T-helper 2 cell (primary cell): ENCODE results near the gene SLC4A1AP.
"Not testable (repeated sequence)": the region's sequence is repeated elsewhere in the genome, so short reads cannot be mapped to it uniquely, and the experiment has no call there.

Experiments
- DNase-seq, 5 experiments: peaks; one replicate each; pipeline versions ENCODE4 v3.0.0 to v3.0.0-alpha.2; 2012 to 2022

SLC4A1AP gene

DNA sequence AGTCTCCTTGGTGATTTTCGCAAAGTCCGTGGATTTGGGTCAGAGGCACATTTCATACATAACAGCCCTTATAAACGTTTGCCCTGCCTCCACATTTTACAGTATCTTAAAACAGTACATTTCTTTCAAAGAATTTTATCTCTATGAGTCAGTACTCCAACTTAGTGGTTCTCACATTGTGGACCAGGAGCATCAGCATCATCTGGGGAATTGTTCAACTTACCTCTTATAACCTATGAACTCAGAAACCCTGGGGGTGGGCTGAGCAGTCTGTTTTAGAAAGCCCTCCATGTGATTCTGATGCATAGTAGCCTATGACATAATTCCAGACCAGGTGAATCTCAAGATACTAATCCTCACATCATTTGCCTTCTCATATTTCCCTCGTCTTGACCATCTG is 12.6 kb upstream of the SLC4A1AP start:
- DNase-seq = no peak

DNA sequence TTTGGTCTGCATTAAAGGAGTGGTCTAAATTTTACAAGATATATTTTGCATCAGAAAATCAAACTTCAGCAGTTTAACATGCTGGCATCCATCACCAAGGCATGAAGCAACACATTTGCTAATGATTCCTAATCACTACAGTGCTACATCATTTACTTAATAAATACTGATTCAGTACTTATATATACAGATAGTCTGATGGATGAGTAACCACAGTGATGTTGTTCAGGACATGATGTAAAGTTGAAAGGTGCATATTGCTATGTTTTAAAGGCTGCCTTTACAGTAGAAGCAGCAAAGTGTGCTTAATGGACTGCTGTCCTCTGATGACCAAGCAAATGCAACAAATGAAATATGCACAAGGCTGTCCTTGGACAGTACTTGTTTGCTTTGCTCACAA is 11.3 kb upstream of the SLC4A1AP start:
- DNase-seq = no peak

DNA sequence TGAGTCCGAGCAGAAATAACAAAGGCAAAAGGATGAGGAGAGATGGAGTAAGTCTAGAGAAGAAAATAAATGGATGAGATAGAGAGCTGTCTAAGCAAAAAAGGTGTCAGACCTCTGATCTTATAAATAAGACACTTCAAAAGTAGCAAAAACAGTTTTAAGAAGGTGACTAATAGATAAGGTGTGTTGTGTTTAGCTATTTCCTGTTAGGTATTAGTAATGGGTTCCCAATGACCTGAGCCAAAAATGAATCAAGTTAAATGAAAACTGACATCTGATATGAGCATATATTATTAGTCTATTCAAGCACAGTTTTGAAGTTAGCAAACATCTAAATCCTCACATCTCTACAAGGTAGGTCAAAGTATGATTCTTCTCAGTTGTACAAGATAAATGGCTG is 10.9 kb upstream of the SLC4A1AP start:
- DNase-seq = no peak

DNA sequence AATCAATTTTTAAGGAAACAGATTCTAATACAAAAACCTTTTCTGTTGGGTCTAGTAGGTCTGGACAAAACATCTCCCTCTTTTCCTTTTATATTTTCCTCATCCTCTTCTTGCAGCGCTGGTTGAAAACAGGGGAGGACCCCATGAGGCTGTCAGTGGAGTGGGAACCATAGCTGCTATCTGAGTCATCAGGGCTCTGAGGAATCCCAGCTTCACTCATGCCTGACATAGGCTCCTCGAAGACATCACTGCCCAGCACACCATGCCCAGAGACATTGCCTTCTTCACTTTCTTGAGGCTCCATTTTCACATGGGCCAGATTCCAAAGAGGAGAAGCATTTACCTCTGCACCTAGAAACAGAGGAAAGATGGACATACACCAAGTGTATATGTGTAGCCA is 10.3 kb upstream of the SLC4A1AP start:
- DNase-seq = no peak

DNA sequence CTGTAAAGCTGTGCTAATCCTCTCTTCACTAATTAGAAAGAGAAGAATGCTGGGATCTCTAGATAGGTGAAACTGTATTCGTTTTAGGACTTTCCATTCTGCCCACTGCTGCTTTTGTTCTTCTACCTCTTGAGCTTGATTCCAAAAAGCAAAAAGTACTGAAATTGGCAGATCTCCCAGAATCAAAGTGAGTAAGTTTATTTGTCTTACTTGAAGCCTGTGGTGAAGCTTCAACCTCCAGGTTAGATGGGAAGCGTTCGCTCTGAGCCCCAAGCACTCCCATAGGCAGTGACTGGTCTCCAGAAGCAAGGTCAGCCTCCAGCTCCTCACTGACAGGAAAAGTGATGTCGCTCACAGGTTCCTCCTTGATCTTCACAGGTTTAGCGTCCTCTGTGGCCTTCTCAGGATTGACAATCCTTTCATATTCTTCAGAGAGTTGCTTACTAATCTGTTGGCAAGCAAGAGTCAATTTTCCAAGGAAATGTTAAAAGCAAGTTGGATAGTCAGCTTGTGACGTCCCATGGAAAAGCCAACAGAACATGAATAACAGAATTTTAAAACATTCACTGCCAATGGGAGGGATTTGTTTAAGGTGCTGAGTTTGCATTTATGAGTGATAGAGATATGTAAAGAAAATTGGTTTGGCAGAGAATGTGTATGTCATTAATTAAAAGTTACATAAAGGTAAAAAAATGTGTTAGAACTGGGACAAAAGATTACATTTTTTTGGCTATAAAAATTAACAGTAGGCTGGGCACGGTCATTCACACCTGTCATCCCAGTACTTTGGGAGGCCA is 8.3 kb upstream of the SLC4A1AP start:
- DNase-seq = no peak

DNA sequence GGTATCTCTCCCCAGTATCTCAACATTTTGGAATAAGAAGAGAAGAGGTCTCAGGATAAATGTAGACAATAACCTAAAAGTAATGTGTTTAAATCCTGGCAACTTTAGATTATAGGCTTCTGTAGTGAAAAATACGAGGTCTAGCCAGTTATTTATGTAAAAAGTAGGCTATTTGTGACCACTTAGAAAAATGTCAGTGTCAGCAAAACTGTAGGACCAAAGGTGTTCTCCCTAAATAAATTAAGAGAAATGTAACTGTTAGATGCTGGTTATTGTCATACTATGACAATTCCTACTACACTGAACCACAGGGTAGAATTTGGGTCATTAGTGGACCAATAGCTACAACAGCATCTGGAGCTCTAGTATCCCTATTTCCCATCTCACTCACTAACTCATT is 2.3 kb upstream of the SLC4A1AP start:
- no peak for DNase-seq

DNA sequence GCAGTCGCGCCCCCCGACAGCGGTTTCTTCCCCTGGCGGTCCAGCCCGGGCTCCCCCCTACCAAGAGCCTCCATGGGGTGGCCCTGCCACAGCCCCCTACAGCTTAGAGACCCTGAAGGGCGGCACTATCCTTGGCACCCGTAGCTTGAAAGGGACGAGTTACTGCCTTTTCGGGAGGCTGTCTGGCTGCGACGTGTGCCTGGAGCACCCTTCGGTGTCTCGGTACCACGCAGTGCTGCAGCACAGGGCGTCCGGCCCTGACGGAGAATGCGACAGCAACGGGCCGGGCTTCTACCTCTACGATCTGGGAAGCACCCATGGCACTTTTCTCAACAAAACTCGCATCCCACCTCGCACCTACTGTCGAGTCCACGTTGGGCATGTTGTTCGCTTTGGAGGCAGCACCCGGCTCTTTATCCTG is 475 bp downstream of the SLC4A1AP start:
- DNase-seq = peak in 1 of 5 experiments; percentile 48

DNA sequence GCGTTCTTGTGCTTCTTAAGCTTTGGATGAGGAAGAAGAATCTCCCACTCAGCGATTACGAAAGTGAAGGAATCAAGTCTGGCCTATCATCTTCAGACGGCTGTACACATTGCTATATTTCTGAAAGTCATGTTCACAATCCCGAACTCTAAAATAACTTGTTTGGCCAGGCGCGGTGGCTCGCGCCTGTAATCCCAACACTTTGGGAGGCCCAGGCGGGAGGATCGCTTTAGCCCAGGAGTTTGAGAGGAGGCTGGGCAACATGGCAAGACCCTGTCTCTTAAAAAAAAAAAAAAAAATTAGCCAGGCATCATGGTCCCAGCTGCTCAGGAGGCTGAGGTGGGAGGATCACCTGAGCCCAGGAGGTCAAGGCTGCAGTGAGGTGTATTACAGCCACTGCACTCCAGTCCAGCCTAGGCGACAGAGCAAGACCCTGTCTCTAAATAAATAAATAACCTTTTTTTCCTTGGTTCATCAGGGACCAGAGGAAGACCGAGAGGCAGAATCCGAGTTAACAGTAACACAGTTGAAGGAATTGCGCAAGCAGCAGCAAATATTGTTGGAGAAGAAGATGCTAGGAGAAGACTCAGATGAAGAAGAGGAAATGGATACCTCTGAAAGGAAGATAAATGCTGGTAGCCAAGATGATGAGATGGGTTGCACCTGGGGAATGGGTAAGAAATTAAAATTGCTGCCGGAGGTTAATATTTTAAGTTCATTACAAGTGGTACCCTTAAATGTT is 1.1 kb downstream of the SLC4A1AP start:
- DNase-seq = no peak

DNA sequence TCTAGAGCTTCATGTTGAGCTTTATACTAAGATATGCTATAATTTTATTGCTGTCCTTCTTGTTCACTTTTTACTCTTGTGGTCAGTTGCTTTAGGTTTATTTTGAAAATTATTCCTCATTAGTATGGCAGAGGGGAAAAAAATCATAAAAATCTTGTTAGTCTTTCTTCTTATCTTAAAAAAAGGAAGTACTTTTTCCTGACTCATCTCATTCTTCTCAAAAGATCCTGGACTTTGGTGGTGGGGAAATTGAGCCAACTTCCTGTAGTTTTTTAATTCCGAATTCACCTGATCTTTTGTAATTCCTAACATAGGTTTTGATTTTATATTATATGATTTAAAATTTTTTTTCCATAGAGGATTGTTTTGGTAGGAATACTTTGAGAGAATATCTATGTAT is 3.8 kb downstream of the SLC4A1AP start:
- DNase-seq = no peak

DNA sequence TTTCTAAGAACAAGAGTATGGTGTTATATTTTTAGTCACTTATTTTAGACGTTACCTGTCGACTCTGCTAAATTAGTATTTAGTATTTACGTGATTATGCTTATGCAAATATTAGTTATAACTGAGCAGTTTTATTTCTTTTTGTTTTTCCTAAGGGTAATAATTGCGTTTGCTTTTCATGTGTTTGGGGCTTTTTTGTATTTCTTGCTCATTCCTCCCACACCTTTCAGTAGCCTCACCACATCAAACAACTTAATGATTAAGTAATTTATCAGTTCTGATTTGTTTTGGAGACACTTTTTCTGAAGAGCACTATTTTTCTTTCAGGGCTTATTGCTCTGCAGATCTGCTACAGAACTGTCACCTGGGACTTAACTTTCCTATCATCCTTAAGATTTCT is 7.5 kb downstream of the SLC4A1AP start:
- no peak for DNase-seq

DNA sequence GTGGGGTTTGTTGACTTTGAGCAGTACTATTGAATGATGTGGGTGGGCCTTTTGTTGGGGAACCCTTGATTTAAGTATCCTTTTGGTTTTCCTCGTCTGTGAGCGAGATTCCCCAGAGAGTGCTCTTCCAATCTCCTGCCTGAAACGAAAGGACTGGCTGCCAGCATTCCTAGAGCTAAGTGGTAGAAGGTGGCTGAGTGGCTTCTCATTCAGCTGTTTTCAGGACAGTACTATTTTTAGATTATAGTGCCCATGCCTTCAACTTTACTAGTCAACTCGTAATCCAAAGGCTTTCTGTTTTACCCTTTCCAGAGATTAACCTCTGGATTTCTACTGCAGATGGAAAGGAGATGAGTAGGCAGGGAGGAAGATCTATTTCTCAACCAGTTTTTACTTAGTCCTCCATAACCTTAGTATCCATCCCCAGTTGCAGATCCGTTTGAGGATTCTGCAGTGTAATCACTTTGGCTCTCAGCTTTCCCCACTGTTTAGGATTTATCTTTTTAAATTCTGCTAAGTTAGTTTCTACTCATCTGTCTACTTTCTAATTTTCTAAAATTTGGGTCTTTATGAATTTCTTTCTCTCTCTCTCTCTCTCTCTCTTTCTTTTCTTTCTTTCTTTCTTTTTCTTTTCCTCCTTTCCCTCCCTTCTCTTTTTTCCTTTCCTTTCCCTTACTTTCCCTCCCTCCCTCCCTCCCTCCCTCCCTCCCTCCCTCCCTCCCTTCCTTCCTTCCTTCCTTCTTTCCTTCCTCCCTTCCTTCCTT is 9.2 kb downstream of the SLC4A1AP start:
- no peak for DNase-seq

DNA sequence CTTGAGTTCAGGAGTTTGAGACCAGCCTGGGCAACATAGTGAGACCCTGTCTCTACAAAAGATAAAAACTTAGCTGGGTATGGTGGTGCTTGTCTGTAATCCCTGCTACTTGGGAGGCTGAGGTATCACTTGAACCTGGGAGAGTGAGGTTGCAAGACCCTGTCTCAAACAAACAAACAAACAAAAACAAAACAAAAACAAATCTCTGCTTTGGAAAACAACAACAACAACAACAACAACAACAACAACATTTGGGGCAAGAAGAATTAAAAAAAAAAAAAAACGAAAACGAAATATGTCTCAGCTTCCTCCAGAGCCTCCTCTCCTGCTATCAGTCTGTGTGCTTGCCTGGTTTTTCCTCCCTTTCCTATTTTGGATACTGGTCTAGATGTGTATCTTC is 16.9 kb downstream of the SLC4A1AP start:
- DNase-seq = no peak

DNA sequence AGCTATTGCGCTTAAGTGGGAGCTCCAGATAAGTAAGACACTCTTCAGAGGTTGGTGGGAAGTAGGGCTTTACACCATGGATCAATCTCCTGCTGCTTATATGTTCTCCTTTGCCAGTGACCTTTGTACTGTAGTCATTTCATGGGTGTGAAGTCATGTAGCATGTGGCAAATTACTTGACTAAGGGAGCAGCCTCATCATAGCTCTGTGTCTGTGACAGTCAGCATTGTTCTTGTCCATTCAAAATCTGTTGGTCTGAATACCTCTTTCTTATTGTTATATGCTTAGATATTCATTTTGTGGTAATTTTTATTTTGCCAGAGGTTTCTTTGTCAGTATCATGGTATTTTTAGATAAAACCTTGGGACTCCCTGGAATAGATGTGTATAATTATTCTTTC is 18.2 kb downstream of the SLC4A1AP start:
- no peak for DNase-seq

DNA sequence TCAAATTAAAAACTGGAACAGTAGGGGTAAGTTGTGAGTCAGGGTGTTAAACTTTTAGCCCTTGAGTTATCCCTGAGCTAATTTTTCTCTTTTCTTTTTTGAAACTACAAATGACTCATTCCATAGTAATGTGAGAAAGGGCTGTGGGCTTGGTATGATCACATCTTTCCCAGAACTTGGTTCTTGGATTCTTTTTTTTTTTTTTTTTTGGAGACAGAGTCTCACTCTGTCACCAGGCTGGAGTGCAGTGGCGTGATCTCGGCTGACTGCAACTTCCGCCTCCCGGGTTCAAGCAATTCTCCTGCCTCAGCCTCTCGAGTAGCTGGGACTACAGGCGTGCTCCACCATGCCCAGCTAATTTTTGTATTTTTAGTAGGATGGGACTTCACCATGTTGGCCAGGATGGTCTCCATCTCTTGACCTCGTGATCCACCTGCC is 18.7 kb downstream of the SLC4A1AP start:
- not testable (repeated sequence) for DNase-seq

DNA sequence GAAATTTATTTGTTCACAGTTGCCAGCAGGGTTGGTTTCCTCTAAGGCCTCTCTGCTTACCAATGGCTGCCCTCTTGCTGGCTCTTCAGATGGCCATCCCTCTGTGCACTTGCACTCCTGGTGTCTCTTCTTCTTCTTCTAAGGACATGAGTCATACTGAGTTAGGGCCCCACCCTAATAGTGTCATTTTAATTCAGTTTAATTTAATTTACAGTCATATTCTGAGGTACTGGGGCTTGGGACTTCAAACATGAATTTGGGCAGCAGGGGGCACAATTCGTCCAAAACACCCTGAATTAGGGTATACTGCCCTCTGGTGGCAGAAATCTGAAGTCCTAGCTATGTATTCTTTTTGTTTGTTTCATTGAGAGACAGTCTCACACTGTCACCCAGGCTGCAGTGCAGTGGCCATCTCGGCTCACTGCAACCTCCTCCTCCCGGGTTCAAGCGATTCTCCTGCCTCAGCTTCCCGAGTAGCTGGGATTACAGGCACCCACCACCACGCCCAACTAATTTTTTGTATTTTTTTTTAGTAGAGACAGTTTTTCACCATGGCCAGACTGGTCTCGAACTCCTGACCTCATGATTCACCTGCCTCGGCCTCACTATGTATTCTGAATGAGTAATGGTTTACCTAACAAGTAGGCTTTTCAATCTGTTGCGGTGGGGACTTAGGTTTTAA is 19.8 kb downstream of the SLC4A1AP start:
- peak; percentile 27 to 90 (median 71) for DNase-seq

DNA sequence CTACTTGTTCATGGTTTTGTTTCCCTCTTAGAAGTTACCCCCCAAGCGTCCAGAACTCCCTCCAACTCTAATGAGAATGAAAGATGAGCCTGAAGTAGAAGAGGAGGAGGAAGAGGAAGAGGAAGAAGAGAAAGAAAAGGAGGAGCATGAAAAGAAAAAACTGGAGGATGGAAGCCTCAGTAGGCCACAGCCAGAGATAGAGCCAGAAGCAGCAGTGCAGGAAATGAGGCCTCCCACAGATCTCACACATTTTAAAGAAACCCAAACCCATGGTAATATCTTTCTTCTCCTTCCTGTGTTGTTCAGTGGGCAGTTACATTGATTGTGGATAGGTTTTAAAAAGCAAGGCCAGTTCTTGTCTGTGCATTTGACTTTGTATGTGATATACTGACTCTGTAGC is 21.3 kb downstream of the SLC4A1AP start:
- DNase-seq = peak in 2 of 5 experiments; percentile 37 to 75

DNA sequence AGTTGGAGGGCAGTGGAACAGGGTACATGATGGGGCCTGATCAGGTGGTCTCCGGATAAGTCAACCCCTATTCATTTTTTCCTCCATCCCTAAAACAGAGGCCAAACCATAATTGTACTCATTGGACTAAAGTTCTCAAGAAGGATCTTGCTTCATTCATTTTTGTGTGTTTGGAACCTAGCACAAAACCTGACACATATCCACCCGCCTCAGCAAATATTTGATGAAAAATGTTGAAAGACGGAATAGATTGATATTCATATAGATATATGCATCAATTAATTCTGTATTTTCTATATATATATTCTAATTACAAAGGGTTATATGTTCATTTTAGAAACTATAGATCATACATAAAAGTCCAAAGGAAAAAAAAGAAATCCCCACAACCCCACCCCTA is 21.9 kb downstream of the SLC4A1AP start:
- DNase-seq = no peak

DNA sequence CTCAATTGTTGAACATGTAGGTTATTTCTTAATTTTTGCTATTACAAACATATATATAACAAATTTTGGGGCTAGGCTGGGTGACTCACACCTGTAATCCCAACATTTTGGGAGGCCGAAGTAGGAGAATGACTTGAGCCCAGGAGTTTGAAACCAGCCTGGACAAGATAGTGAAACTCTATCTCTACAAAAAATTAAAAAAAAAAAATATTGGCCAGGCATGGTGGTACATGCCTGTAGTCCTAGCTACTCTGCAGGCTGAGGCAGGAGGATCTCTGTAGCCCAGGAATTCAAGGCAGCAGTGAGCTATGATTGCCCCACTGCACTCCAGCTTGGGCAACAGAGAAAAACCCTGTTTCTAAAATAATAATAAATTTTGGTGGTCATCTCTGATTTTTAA is 23.5 kb downstream of the SLC4A1AP start:
- no peak for DNase-seq

DNA sequence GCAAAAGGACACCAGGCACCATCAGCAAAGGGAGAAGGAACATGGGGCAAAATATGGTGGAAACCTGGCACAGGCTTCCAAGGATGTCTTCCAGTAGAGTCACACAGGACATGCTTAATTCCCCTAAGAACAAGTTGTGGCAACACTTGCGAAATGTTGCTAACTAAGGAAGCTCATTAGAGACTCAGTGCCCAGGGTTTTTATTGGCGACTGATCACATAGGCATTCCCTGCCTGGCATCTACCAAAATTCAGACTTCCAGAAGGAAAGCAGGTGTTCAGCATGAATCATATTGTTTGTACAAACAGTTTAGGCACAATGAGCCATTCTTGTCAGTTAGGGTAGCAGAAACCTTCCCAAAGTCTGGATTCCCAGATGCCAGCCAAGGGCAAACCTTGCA is 25.7 kb downstream of the SLC4A1AP start:
- DNase-seq = no peak

DNA sequence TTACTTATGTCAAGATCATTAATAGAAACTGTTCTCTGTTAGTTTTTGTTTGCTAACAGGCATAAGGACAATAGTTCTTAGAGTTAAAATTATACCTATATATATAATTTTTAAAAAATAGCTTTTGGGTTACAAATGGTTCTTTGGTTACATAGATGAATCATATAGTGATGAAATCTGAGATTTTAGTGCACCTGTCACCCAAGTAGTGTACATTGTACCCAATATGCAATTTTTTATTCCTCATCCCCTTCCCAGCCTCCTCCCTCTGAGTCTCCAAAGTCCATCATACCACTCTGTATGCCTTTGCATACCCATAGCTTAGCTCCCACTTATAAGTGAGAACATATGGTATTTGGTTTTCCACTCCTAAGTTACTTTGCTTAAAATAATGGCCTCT is 26.4 kb downstream of the SLC4A1AP start:
- DNase-seq = no peak

DNA sequence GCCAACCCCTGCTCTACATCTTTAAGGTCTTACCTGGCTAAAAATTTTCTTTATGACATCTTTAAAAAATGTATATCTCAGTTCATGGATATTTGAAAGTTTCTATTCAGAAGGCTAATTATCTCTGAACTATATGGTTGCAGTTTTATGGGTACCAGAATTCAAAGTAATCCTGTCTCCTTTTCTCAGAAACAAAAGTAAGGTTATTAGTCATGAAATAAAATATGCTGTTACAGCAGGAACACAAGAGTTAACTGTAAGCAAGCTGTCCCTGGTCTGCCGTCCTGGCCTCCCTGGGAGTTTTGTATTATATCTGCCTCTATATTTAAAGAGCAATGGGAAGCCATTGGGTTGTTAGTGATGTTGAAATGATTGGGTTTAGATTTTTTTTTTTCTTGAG is 34.0 kb downstream of the SLC4A1AP start:
- no peak for DNase-seq

DNA sequence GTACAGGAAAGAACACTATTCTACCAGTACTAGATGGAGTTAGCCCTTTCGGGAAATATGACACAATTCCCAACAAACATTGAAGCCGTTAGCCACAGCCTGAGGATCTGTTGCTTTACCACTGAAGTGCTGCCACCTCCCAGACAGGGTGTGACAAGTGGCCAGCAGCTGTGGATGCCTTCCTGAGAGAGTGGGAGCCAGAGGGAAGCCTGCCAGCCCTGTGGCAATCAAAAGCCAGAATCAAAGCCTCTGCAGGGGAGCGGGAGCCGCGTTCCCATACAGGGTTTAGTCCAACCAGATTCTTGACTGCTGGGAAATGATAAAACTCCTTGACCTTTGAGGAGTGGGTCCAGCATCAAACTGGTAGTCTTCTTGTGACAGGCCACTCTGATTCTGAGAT is 38.0 kb downstream of the SLC4A1AP start:
- no peak for DNase-seq

DNA sequence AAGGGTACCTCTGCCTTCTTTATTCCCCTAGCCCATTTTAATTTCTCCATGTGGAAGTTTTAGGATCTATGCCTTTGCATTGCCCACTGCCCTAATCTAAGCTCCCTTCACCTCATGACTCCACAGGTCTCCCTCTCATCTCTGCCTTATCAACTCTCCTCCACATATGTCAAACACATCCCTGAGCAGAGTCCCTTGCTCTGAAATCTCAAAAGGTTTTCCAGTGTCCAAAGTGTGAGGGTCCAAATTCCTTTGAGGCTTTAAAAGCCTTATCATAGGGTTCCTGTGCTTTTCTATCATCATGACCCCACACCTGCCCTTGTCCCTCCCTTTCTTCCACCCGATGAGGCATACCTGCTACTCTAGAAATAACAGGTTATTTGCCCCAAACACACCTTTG is 38.6 kb downstream of the SLC4A1AP start:
- no peak for DNase-seq
